HG02970 (cell line): ENCODE results near the gene AFF1.

Source experiments
- ATAC-seq: cut with Tn5 transposase; IDR thresholded peaks from one replicate; pipeline ENCODE4 v1.9.1; 2021; ENCODE audit warnings: mild to moderate bottlenecking, moderate library complexity, moderate number of reproducible peaks; ENCODE audit not compliant: unreplicated experiment, low FRiP score

Gene AFF1

DNA sequence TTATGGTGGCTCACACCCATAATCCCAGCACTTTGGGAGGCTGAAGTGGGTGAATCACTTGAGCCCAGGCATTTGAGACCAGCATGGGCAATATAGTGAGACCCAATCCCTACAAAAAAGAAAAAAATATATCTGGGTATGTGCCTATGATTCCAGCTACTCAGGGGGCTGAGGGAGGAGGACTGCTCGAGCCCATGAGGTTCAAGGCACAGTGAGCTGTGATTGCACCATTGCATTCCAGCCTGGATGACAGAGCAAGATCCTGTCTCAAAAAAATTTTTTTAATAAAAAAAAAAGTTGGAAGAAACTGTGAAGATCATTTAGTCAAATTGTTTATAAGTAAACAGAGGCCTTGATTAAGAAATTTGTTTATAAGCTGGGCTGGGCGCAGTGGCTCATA is 246.0 kb downstream of the AFF1 start:
- ATAC-seq: no peak

- ATAC-seq: no peak
Measured at GRCh38 chr4:87185146-87185870, 250.5 kb downstream of the AFF1 start.

DNA sequence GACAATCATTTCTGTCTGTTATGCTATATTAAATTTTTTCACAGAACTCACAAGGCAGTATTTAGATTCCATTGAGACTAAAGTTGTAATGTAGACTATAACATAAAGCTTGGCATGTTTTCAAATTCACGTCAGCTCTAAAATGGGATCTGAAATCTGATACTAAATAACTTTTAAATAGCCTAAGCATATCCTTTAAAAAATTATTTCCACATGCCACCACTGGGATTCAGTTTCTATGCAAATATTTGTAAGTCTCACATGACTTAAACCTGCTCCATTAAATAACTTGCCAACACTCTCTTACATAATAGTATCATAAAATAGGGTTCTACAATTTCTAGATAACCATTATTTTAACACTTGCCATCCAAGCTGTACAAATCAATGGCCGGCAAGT is 253.2 kb downstream of the AFF1 start:
- no peak for ATAC-seq

DNA sequence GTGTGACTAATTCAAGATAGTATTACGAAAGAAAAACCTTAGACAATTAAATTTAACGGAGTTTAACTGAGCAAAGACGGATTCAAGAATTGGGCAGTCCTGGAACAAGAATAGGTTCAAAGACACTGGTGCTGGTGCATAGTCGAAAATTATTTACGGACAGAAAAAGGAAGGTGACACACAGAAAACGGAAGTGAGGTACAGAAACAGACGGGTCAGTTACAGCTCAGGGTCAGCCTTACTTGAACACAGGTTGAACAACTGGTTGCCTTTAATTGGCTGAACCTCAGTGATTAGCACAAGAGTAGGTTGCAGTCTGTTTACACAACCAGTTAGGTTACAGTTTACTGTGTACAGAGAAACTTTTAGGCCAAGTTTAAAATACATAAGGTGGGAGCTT is 254.1 kb downstream of the AFF1 start:
- no peak for ATAC-seq
